ENCODE data around the gene TLE3. TPM values are rescaled to one million over a fixed set of nuclear protein-coding genes. Genes with fewer than 3 reads are reported as not detected.

Gene TLE3
- total and polyA plus RNA-seq, 9 donors = 17.5 to 70.8 (median 58.9) TPM

- Histone ChIP-seq H3K27me3 (no peaks in the 10 kb centered on the region), H3K4me3 (no peak overlapping the region), H3K9me3 (no peaks in the 10 kb centered on the region), H3K4me1 (ENCODE audit: insufficient read depth) (peaks cover 4% of the 10 kb centered on the region), H3K36me3 (no peaks in the 10 kb centered on the region), H3K27ac (no peak overlapping the region)
- 9 to 15% (median 9%) methylated on average over 29 to 35 of the region's 35 CpGs for WGBS, 3 donors
- TF ChIP-seq CTCF (IDR thresholded peaks at IDR 0.05) (no peak), EP300 (IDR thresholded peaks at IDR 0.05) (no peak), POLR2A (IDR thresholded peaks at IDR 0.05) (no peak)
- DNase-seq = peak in 1 of 5 donors; percentile 4
- intact Hi-C loops (cut with DNase I) = no loop called here
Observed at GRCh38 chr15:70033529-70034140, 64.1 kb downstream of the TLE3 start.

GRCh38 chr15:70033109-70033508 lies 64.6 kb downstream of the TLE3 start:
- Histone ChIP-seq H3K27ac (no peak overlapping the region), H3K9me3 (no peaks in the 10 kb centered on the region), H3K4me3 (no peak overlapping the region), H3K36me3 (no peaks in the 10 kb centered on the region), H3K4me1 (ENCODE audit: insufficient read depth) (peaks cover 4% of the 10 kb centered on the region), H3K27me3 (no peaks in the 10 kb centered on the region)
- intact Hi-C loops (cut with DNase I) = no loop called here
- no peak for DNase-seq
- TF ChIP-seq EP300 (IDR thresholded peaks at IDR 0.05) = no peak
- no peak for TF ChIP-seq POLR2A (IDR thresholded peaks at IDR 0.05)
- TF ChIP-seq CTCF (IDR thresholded peaks at IDR 0.05) = no peak
- 38 to 49% (median 41%) methylated on average over 10 of the region's 10 CpGs for WGBS, 3 donors

- intact Hi-C loops (cut with DNase I) = no loop called here
- peak in 1 of 5 donors; percentile 5 for DNase-seq
- WGBS, 3 donors = 54 to 91% (median 82%) methylated on average over 2 of the region's 2 CpGs
- no peak overlapping the region for H3K4me3 ChIP-seq
- no peaks in the 10 kb centered on the region for H3K27me3 ChIP-seq
- no peaks in the 10 kb centered on the region for H3K9me3 ChIP-seq
- no peak overlapping the region for H3K27ac ChIP-seq
- peaks cover 4% of the 10 kb centered on the region for H3K4me1 ChIP-seq (ENCODE audit: insufficient read depth)
- TF ChIP-seq POLR2A (IDR thresholded peaks at IDR 0.05) (no peak), CTCF (IDR thresholded peaks at IDR 0.05) (no peak), EP300 (IDR thresholded peaks at IDR 0.05) (no peak)
- no peaks in the 10 kb centered on the region for H3K36me3 ChIP-seq
Observed at GRCh38 chr15:70032509-70032908, 65.2 kb downstream of the TLE3 start.

- no peak for DNase-seq
- Histone ChIP-seq H3K9me3 (no peaks in the 10 kb centered on the region), H3K36me3 (no peaks in the 10 kb centered on the region), H3K27ac (no peak overlapping the region), H3K4me1 (ENCODE audit: insufficient read depth) (peaks cover 4% of the 10 kb centered on the region), H3K4me3 (no peak overlapping the region), H3K27me3 (no peaks in the 10 kb centered on the region)
- 94 to 97% (median 96%) methylated on average over 2 of the region's 2 CpGs for WGBS, 3 donors
- no peak for TF ChIP-seq EP300 (IDR thresholded peaks at IDR 0.05)
- intact Hi-C loops (cut with DNase I) = no loop called here
Observed at GRCh38 chr15:70031713-70032112, 66.0 kb downstream of the TLE3 start.

GRCh38 chr15:70031261-70031660 lies 66.5 kb downstream of the TLE3 start:
- intact Hi-C loops (cut with DNase I) = no loop called here
- peaks cover 4% of the 10 kb centered on the region for H3K4me1 ChIP-seq (ENCODE audit: insufficient read depth)
- H3K27me3 ChIP-seq = no peaks in the 10 kb centered on the region
- WGBS, 3 donors = 93 to 95% (median 95%) methylated on average over 5 of the region's 5 CpGs
- TF ChIP-seq EP300 (IDR thresholded peaks at IDR 0.05) (no peak), POLR2A (IDR thresholded peaks at IDR 0.05) (no peak), CTCF (IDR thresholded peaks at IDR 0.05) (no peak)
- peak in 2 of 5 donors; percentile 5 to 13 for DNase-seq
- no peak overlapping the region for H3K4me3 ChIP-seq
- no peak overlapping the region for H3K27ac ChIP-seq
- no peaks in the 10 kb centered on the region for H3K36me3 ChIP-seq
- no peaks in the 10 kb centered on the region for H3K9me3 ChIP-seq
